Progenitor cell of endocrine pancreas (in vitro differentiated cells): ENCODE data around the gene WDR18. TPM values are rescaled to one million over a fixed set of nuclear protein-coding genes. Genes with fewer than 3 reads are reported as not detected.

Experiments used
- DNase-seq: peaks from one replicate; pipeline ENCODE4 v3.0.0; 2021; ENCODE audit warnings: low spot score; ENCODE audit not compliant: unreplicated experiment
- H3K27ac Mint-ChIP-seq: 2 replicates; pipeline ENCODE4 v1.8.0; 2021; ENCODE audit warnings: mild to moderate bottlenecking, moderate library complexity, mixed read lengths
- H3K27me3 Mint-ChIP-seq: 2 replicates; pipeline ENCODE4 v1.8.0; 2021; ENCODE audit warnings: mixed read lengths
- H3K36me3 Mint-ChIP-seq: 2 replicates; pipeline ENCODE4 v1.8.0; 2022; ENCODE audit warnings: mixed read lengths; ENCODE audit not compliant: insufficient read depth
- H3K4me1 Mint-ChIP-seq: 2 replicates; pipeline ENCODE4 v1.8.0; 2021; ENCODE audit warnings: low read depth, mixed read lengths
- H3K4me3 Mint-ChIP-seq: 2 replicates; pipeline ENCODE4 v1.8.0; 2021; ENCODE audit warnings: low read depth, mild to moderate bottlenecking, moderate library complexity, mixed read lengths
- H3K9me3 Mint-ChIP-seq: 2 replicates; pipeline ENCODE4 v1.8.0; 2021; ENCODE audit warnings: low read depth, mixed read lengths
- total RNA-seq: library from RNA; stranded (reverse); gene quantifications from 2 replicates; pipeline ENCODE4 v1.2.1, GENCODE V29; 2021
- TF ChIP-seq, protein P1 (sequence below): fragments of 200-600 bp; sonication (generic); IDR thresholded peaks from one replicate; pipeline ENCODE4 v1.5.0; 2021; ENCODE audit warnings: antibody characterized with exemption, mild to moderate bottlenecking; ENCODE audit not compliant: unreplicated experiment

Gene WDR18
- total RNA-seq, 1 donor from 2014 or later, result 72.3 TPM

DNA sequence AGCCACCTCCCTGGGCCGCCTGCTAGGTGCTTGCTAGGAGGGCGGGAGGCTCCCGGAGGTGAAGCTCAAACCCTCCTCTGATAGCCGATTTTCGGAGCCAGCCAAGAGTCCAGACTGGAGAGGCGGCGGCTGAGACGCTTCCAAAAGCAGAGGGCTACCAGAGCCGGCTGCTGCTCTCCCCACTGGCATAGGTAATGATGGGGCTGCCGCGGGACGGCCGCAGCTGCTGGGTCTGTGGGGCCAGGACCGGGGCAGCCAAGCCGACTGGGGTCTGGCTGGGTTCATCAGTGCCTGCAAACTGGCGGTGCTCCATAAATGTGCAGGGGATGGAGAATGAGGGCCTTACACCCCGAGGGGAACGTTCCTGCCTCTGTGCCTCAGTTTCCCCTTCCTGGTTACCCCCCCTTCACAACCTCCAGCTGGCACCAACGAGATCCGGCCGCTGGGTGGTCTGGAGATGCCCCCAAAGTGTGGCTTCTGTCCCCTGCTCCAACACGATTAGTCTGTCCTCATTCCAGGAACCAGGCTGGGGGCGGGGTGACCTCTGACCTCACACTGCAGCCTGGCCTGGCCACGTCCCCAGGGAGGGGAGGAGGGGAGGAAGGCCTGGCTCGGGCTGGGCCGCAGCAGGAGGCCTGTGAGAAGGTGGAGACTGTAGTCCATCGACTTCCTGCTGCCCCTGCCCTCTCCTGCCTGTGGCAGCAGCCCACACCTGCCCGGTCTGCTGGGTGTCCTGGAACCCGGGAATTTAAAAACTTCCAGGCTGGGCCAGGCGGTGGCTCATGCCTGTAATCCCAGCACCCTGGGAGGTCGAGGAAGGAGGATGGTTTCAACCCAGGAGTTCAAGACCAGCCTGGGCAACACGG, 3.8 kb upstream of the WDR18 start:
- DNase-seq, result peak; percentile 64
- H3K27me3 Mint-ChIP-seq, result no peaks in the 10 kb centered on the region
- TF ChIP-seq, protein P1, sequence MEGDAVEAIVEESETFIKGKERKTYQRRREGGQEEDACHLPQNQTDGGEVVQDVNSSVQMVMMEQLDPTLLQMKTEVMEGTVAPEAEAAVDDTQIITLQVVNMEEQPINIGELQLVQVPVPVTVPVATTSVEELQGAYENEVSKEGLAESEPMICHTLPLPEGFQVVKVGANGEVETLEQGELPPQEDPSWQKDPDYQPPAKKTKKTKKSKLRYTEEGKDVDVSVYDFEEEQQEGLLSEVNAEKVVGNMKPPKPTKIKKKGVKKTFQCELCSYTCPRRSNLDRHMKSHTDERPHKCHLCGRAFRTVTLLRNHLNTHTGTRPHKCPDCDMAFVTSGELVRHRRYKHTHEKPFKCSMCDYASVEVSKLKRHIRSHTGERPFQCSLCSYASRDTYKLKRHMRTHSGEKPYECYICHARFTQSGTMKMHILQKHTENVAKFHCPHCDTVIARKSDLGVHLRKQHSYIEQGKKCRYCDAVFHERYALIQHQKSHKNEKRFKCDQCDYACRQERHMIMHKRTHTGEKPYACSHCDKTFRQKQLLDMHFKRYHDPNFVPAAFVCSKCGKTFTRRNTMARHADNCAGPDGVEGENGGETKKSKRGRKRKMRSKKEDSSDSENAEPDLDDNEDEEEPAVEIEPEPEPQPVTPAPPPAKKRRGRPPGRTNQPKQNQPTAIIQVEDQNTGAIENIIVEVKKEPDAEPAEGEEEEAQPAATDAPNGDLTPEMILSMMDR, result no peak
- H3K4me3 Mint-ChIP-seq, result peak overlapping the region; percentile 46
- no peaks in the 10 kb centered on the region for H3K9me3 Mint-ChIP-seq
- peak overlapping the region; percentile 96 for H3K27ac Mint-ChIP-seq
- H3K36me3 Mint-ChIP-seq, result no peaks in the 10 kb centered on the region
- H3K4me1 Mint-ChIP-seq, result peaks cover 16% of the 10 kb centered on the region

DNA sequence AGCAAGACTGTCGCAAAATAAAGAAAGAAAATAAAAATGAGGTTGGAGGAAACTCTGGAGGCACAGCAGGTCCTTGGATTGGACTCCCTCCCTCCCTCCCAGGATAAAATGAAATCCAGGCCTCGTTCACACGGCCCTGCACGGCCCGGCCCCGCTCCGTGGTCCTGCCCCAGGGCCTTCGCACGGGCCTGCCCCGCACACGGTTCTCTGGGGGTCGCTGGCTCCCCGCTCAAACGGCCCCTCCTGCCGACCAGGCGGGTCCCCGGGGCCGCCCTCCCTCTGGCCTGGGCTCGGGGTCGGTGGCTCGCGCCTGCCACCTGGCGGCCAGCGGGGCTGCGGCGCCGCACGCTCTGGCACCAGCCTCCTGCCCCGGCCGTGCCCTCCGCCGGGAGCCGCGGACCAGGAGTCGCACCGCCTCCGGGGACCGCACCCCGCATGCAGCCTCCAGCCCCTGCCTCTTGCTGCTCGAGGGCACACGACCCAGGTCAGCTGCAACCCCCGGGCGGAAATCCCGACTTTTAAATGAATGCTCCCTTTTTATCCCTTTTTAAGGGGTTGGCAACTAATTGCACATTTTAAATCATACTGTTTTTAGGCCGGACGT, 1.5 kb upstream of the WDR18 start:
- peak; percentile 86 for DNase-seq
- Mint-ChIP-seq H3K36me3 (peaks cover 2% of the 10 kb centered on the region), H3K4me3 (no peak overlapping the region), H3K4me1 (peaks cover 16% of the 10 kb centered on the region), H3K27me3 (no peaks in the 10 kb centered on the region), H3K9me3 (no peaks in the 10 kb centered on the region), H3K27ac (no peak overlapping the region)
- TF ChIP-seq, protein P1, result peak; percentile 97

DNA sequence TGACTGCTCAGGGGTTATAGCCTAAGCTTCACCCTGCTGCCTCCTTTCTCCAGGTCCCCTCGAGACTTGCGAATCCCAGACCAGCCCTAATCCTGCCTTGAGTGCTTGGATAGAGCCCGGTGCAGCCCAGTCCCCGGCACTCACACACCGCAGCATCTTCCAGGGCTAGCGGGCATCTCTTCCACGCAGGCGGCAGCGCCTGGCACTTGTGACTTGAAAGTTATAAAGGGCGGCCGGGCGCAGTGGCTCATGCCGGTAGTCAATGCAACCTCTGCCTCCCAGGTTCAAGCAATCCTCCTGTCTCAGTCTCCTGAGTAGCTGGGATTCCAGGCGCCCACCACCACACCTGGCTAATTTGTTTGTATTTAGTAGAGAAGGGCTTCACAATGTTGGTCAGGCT, 1.9 kb downstream of the WDR18 start:
- TF ChIP-seq, protein P1, result no peak
- H3K27me3 Mint-ChIP-seq, result no peaks in the 10 kb centered on the region
- peaks cover 5% of the 10 kb centered on the region for H3K36me3 Mint-ChIP-seq
- peak overlapping the region; percentile 41 for H3K27ac Mint-ChIP-seq
- DNase-seq, result no peak
- peaks cover 6% of the 10 kb centered on the region for H3K4me1 Mint-ChIP-seq
- H3K4me3 Mint-ChIP-seq, result no peak overlapping the region
- no peaks in the 10 kb centered on the region for H3K9me3 Mint-ChIP-seq

DNA sequence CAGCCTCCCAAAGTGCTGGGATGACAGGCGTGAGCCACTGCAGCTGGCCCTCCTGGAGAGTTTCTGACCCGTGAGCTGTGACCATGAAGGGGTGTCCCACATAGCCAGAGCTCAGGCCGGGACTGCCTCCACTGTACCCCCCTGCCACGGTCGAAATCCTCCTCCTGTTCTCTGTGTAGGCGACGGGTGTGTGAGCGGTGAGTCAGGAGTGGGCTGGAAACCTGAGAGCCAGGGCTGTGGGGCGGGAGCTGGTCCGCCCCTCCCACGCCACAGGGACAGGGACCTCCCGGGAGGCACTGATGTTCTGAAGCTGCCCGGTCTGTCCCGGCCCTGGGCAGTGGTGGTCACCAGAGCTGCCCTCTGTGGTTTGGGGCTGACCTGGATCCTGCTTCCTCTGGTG, 3.9 kb downstream of the WDR18 start:
- H3K4me3 Mint-ChIP-seq, result no peak overlapping the region
- H3K9me3 Mint-ChIP-seq, result no peaks in the 10 kb centered on the region
- no peaks in the 10 kb centered on the region for H3K27me3 Mint-ChIP-seq
- H3K27ac Mint-ChIP-seq, result no peak overlapping the region
- H3K4me1 Mint-ChIP-seq, result peaks cover 6% of the 10 kb centered on the region
- H3K36me3 Mint-ChIP-seq, result peaks cover 9% of the 10 kb centered on the region
- TF ChIP-seq, protein P1, result no peak
- DNase-seq, result no peak

DNA sequence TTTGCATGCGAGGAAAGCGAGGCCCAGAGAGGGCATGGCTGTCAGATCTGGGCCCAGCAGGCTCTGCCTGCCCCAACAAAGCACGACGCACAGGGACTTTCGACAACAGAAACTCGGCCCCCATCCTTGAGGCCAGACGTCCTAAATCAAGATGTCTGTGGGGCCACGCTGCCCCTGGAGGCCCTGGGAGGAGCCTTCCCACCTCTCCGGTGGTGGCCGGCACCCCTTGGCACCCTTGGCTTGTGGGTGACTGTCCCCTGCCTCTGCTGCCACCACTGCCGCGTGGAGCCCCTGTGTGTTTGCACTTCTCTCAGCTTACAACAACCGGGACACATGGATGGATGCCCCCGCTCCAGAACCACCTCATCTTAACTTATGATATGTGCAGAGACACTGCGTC, 4.4 kb downstream of the WDR18 start:
- peaks cover 9% of the 10 kb centered on the region for H3K36me3 Mint-ChIP-seq
- H3K27ac Mint-ChIP-seq, result no peak overlapping the region
- H3K4me1 Mint-ChIP-seq, result peaks cover 6% of the 10 kb centered on the region

More for the DNA sequence above, 4.4 kb downstream of the WDR18 start:
- no peak for DNase-seq
- H3K4me3 Mint-ChIP-seq, result no peak overlapping the region
- no peaks in the 10 kb centered on the region for H3K27me3 Mint-ChIP-seq
- TF ChIP-seq, protein P1, result no peak
- no peaks in the 10 kb centered on the region for H3K9me3 Mint-ChIP-seq
